CD4-positive, alpha-beta T cell (primary cell): ENCODE data around the gene UNC13A. TPM values are rescaled to one million over a fixed set of nuclear protein-coding genes. Genes with fewer than 3 reads are reported as not detected.
"Not testable (repeated sequence)": the region's sequence is repeated elsewhere in the genome, so short reads cannot be mapped to it uniquely, and the experiment has no call there.

Source experiments
- ATAC-seq: fragments of 200-7000 bp; cut with Tn5 transposase; one replicate; pipeline ENCODE4 v1.10.0; 2022; ENCODE audit warnings: mild to moderate bottlenecking; ENCODE audit not compliant: poor library complexity
- CTCF ChIA-PET: fragments of 350-600 bp; sonication (Branson Sonifier 250); formaldehyde crosslinking; loops from one replicate; lab custom pipeline; 2021; ENCODE audit warnings: antibody characterized with exemption, inconsistent platforms; lab: Charles Lee
- POLR2A ChIA-PET: fragments of 350-600 bp; sonication (Branson Sonifier 250); formaldehyde crosslinking; loops from one replicate; lab custom pipeline; 2021; ENCODE audit warnings: antibody characterized with exemption, inconsistent platforms; lab: Charles Lee
- DNase-seq, 14 experiments: peaks; one replicate each; pipeline ENCODE4 v3.0.0-alpha.2; 2013 to 2020; ENCODE audit warnings: mixed read lengths in 2 of 14
- H3K27ac ChIP-seq, 2 donors: one replicate each; pipeline versions ENCODE4 v1.5.1 to v1.7.0; 2013; ENCODE audit warnings: low read length in 2 of 2, low read depth in 1 of 2, mild to moderate bottlenecking in 1 of 2
- H3K27me3 ChIP-seq, 2 experiments: 1 replicate in 1 of 2; 2 replicates in 1 of 2; pipeline versions ENCODE4 v1.6.1 to v1.7.0; 2013; ENCODE audit warnings: low read length in 2 of 2, control low read depth in 1 of 2, mild to moderate bottlenecking in 1 of 2, moderate library complexity in 1 of 2; ENCODE audit not compliant: insufficient read depth in 2 of 2, control insufficient read depth in 1 of 2
- H3K36me3 ChIP-seq: one replicate; pipeline ENCODE4 v1.6.1; 2013; ENCODE audit warnings: low read length, control low read depth; ENCODE audit not compliant: insufficient read depth
- H3K4me1 ChIP-seq: one replicate; pipeline ENCODE4 v1.6.1; 2013; ENCODE audit warnings: low read length, control low read depth; ENCODE audit not compliant: insufficient read depth
- H3K4me3 ChIP-seq: one replicate; pipeline ENCODE4 v1.5.1; 2013; ENCODE audit warnings: mild to moderate bottlenecking, low read length, moderate library complexity
- H3K9me3 ChIP-seq, 2 experiments: 1 replicate in 1 of 2; 2 replicates in 1 of 2; pipeline versions ENCODE4 v1.6.1 to v1.7.0; 2013; ENCODE audit warnings: low read length in 2 of 2, mild to moderate bottlenecking in 2 of 2, control low read depth in 1 of 2, moderate library complexity in 1 of 2; ENCODE audit not compliant: control insufficient read depth in 1 of 2, insufficient read depth in 1 of 2
- H3K27ac Mint-ChIP-seq: one replicate; pipeline ENCODE4 v1.8.0; 2020; ENCODE audit warnings: mixed read lengths
- H3K27me3 Mint-ChIP-seq: one replicate; pipeline ENCODE4 v1.8.0; 2021; ENCODE audit warnings: mixed read lengths
- H3K36me3 Mint-ChIP-seq: one replicate; pipeline ENCODE4 v1.8.0; 2021; ENCODE audit warnings: low read depth, mixed read lengths
- H3K4me1 Mint-ChIP-seq: one replicate; pipeline ENCODE4 v1.8.0; 2021; ENCODE audit warnings: low read depth, mixed read lengths
- H3K4me3 Mint-ChIP-seq: one replicate; pipeline ENCODE4 v1.8.0; 2020; ENCODE audit warnings: mild to moderate bottlenecking, mixed read lengths
- H3K9me3 Mint-ChIP-seq: one replicate; pipeline ENCODE4 v1.8.0; 2020; ENCODE audit warnings: mixed read lengths
- intact Hi-C, 2 experiments: fragments of 100-400 bp; cut with DNase I in 1 of 2; cut with micrococcal nuclease in 1 of 2; formaldehyde crosslinking; loops; one replicate each; pipeline versions ENCODE4 v1.15.1 to v1.9.0; 2023 to 2025; cut with DNase I, micrococcal nuclease
- total RNA-seq, 174 experiments: library from RNA in 2 of 174; stranded (reverse) in 2 of 174; gene quantifications; one replicate each; pipeline ENCODE4 v1.2.3 and lab custom pipeline; 2021 to 2026
- TF ChIP-seq, protein P1 (sequence below): fragments of 200-600 bp; IDR thresholded peaks from one replicate; pipeline ENCODE4 v1.8.0; 2022; ENCODE audit warnings: antibody characterized with exemption, mild to moderate bottlenecking

UNC13A gene
- total RNA-seq, 2 experiments from 2014 or later = 0.11 to 0.14 TPM

DNA sequence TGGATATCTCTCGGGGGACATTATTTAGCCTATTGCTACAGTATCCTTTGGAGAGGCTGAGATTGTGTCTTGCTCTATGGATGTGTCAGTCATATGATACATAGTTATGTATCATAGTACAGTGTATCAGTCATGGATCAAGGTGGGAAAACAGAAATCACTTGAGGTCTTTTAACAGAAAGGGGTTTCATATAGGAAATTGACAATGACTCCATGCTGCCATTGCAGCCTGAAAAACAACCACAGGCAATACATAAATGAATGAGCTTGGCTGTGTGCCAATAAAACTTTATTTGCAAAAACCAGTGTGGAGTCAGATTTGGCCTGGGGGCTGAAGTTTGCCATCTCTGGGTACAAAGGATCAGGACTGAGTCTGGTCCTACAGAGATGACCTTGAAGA is 97.3 kb downstream of the UNC13A start:
- H3K4me1 ChIP-seq = no peaks in the 10 kb centered on the region
- no peak overlapping the region for H3K27ac ChIP-seq
- no peaks in the 10 kb centered on the region for H3K4me1 Mint-ChIP-seq
- no peak for ATAC-seq
- H3K4me3 Mint-ChIP-seq = no peak overlapping the region
- intact Hi-C loops = no loop called here
- no peak overlapping the region for H3K4me3 ChIP-seq
- no peaks in the 10 kb centered on the region for H3K9me3 Mint-ChIP-seq
- no peaks in the 10 kb centered on the region for H3K27me3 ChIP-seq
- ChIA-PET CTCF (no interaction called here), POLR2A (no interaction called here)
- DNase-seq = no peak
- TF ChIP-seq, protein P1, sequence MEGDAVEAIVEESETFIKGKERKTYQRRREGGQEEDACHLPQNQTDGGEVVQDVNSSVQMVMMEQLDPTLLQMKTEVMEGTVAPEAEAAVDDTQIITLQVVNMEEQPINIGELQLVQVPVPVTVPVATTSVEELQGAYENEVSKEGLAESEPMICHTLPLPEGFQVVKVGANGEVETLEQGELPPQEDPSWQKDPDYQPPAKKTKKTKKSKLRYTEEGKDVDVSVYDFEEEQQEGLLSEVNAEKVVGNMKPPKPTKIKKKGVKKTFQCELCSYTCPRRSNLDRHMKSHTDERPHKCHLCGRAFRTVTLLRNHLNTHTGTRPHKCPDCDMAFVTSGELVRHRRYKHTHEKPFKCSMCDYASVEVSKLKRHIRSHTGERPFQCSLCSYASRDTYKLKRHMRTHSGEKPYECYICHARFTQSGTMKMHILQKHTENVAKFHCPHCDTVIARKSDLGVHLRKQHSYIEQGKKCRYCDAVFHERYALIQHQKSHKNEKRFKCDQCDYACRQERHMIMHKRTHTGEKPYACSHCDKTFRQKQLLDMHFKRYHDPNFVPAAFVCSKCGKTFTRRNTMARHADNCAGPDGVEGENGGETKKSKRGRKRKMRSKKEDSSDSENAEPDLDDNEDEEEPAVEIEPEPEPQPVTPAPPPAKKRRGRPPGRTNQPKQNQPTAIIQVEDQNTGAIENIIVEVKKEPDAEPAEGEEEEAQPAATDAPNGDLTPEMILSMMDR = no peak
- no peaks in the 10 kb centered on the region for H3K36me3 ChIP-seq
- no peak overlapping the region for H3K27ac Mint-ChIP-seq
- H3K27me3 Mint-ChIP-seq = peaks cover 21% of the 10 kb centered on the region
- no peaks in the 10 kb centered on the region for H3K9me3 ChIP-seq
- no peaks in the 10 kb centered on the region for H3K36me3 Mint-ChIP-seq

DNA sequence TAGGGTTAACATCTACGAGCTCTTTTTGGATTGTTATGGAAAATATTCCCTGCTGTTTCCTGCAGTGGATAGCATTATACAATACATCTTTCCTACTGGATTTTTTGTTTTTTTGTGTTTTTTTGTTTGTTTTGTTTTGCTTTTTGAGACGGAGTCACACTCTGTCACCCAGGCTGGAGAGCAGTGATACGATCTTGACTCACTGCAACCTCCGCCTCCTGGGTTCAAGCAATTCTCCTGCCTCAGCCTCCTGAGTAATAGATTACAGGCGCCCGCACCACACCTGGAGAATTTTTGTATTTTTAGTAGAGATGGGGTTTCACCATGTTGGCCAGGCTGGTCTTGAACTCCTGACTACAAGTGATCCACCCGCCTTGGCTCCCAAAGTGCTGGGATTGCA is 102.8 kb downstream of the UNC13A start:
- peaks cover 22% of the 10 kb centered on the region for H3K36me3 Mint-ChIP-seq
- POLR2A ChIA-PET, H3K4me1 ChIP-seq, DNase-seq, H3K27me3 ChIP-seq, intact Hi-C loops, CTCF ChIA-PET, H3K27ac Mint-ChIP-seq, H3K4me3 ChIP-seq, H3K27me3 Mint-ChIP-seq, H3K4me1 Mint-ChIP-seq, H3K9me3 ChIP-seq, ATAC-seq, H3K9me3 Mint-ChIP-seq, H3K27ac ChIP-seq, H3K4me3 Mint-ChIP-seq: not testable (repeated sequence)
- H3K36me3 ChIP-seq = peaks cover 21% of the 10 kb centered on the region

DNA sequence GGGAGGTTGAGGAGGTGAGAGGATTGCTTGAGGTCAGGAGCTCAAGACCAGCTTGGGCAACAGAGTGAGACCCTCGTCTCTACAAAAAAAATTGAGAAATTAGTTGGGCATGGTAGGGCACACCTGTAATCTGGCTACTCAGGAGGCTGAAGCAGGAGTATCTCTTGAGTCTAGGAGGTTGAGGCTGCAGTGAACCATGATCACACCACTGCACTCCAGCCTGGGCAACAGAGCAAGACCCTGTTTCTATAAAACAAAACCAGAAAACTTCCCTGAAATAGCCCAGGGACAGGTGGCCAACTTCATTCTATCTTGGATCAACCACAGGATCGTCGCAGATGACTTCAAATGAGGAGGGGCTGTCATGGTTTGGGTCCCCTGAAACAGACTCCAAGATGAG is 104.0 kb downstream of the UNC13A start:
- Histone ChIP-seq H3K27ac (no peak overlapping the region), H3K36me3 (peaks cover 27% of the 10 kb centered on the region), H3K27me3 (no peaks in the 10 kb centered on the region), H3K4me1 (no peaks in the 10 kb centered on the region), H3K4me3 (no peak overlapping the region), H3K9me3 (no peaks in the 10 kb centered on the region)
- no peak overlapping the region for H3K27ac Mint-ChIP-seq
- no peaks in the 10 kb centered on the region for H3K27me3 Mint-ChIP-seq
- intact Hi-C loops = no loop called here
- TF ChIP-seq, protein P1 = no peak
- DNase-seq (no peak), ATAC-seq (no peak)
- peaks cover 35% of the 10 kb centered on the region for H3K36me3 Mint-ChIP-seq
- H3K4me3 Mint-ChIP-seq = no peak overlapping the region
- no peaks in the 10 kb centered on the region for H3K4me1 Mint-ChIP-seq
- POLR2A ChIA-PET = no interaction called here
- CTCF ChIA-PET = no interaction called here
- H3K9me3 Mint-ChIP-seq = no peaks in the 10 kb centered on the region

DNA sequence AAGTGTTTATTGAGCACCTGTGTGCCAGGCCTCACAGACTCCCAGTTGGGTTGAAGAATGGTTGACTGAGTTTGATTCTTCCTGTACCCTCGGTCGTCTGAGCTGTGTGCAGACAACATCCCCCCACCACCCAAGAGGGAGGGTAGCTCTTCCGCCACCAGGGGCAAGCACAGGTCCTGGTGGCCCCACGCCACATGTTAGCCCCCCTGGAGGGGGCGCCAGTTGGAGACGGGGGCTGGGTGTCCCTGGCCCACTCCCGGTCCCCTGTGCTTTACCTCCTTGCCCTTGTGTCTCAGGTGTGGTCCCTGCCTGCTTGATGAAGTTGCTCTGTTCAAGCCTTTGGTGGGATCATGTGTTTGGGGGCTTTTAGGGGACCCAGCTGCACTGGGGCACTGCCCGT is 105.5 kb downstream of the UNC13A start:
- Histone ChIP-seq H3K36me3 (peaks cover 40% of the 10 kb centered on the region), H3K27me3 (no peaks in the 10 kb centered on the region), H3K27ac (no peak overlapping the region), H3K4me3 (no peak overlapping the region), H3K4me1 (no peaks in the 10 kb centered on the region), H3K9me3 (no peaks in the 10 kb centered on the region)
- ChIA-PET CTCF (no interaction called here), POLR2A (no interaction called here)
- Mint-ChIP-seq H3K36me3 (peaks cover 41% of the 10 kb centered on the region), H3K27ac (no peak overlapping the region), H3K4me1 (no peaks in the 10 kb centered on the region), H3K27me3 (no peaks in the 10 kb centered on the region), H3K9me3 (no peaks in the 10 kb centered on the region), H3K4me3 (no peak overlapping the region)
- intact Hi-C loops = no loop called here
- no peak for DNase-seq
- no peak for ATAC-seq
- TF ChIP-seq, protein P1 = no peak
